HepG2 (cell line): ENCODE measurements around the gene SNAI1. TPM values are rescaled to one million over a fixed set of nuclear protein-coding genes. Genes with fewer than 3 reads are reported as not detected.

Experiments used
- ATF3 ChIP-seq: sonication (generic); formaldehyde crosslinking; IDR thresholded peaks from 2 replicates; pipeline ENCODE4 v1.4.0; 2020; ENCODE audit warnings: missing genetic modification reagents
- CC2D1A ChIP-seq: sonication (generic); formaldehyde crosslinking; IDR thresholded peaks from 2 replicates; pipeline ENCODE4 v1.8.1; 2023; ENCODE audit warnings: mild to moderate bottlenecking, missing genetic modification reagents
- EZH2 ChIP-seq: conservative IDR thresholded peaks from 2 replicates; pipeline ENCODE4 v1.6.1; 2012; ENCODE audit warnings: mild to moderate bottlenecking, low read depth, low read length, moderate library complexity
- GPBP1L1 ChIP-seq: sonication (generic); formaldehyde crosslinking; IDR thresholded peaks from 2 replicates; pipeline ENCODE4 v1.5.0; 2020; ENCODE audit warnings: mild to moderate bottlenecking, missing genetic modification reagents
- KMT2B ChIP-seq: IDR thresholded peaks from 2 replicates; pipeline ENCODE4 v1.6.1; 2016; ENCODE audit warnings: missing genetic modification reagents, missing compliant biosample characterization
- MEIS1 ChIP-seq: sonication (generic); formaldehyde crosslinking; IDR thresholded peaks from 2 replicates; pipeline ENCODE4 v1.9.0; 2021; ENCODE audit warnings: mild to moderate bottlenecking, missing genetic modification reagents, moderate library complexity, borderline replicate concordance
- NFE2L2 ChIP-seq: fragments of 150-350 bp; IDR thresholded peaks from 2 replicates; pipeline ENCODE4 v1.6.1; 2014; ENCODE audit warnings: low read length
- NFKB2 ChIP-seq: sonication (generic); formaldehyde crosslinking; IDR thresholded peaks from 2 replicates; pipeline ENCODE4 v1.4.0; 2020; ENCODE audit warnings: missing genetic modification reagents, borderline replicate concordance
- RFX5 ChIP-seq: IDR thresholded peaks from 2 replicates; pipeline ENCODE4 v1.6.1; 2011; ENCODE audit warnings: low read depth, low read length, improper control_type of control experiment
- SALL2 ChIP-seq: sonication (generic); formaldehyde crosslinking; IDR thresholded peaks from 2 replicates; pipeline ENCODE4 v1.8.1; 2023; ENCODE audit warnings: mild to moderate bottlenecking, missing genetic modification reagents, inconsistent platforms
- TBP ChIP-seq: sonication (generic); formaldehyde crosslinking; IDR thresholded peaks from 2 replicates; pipeline ENCODE4 v1.5.0; 2020; ENCODE audit warnings: missing genetic modification reagents
- ZBTB1 ChIP-seq: sonication (generic); formaldehyde crosslinking; IDR thresholded peaks from 2 replicates; pipeline ENCODE4 v1.4.0; 2020; ENCODE audit warnings: missing genetic modification reagents, borderline replicate concordance
- ZFP37 ChIP-seq: sonication (generic); formaldehyde crosslinking; IDR thresholded peaks from 2 replicates; pipeline ENCODE4 v1.4.0; 2020; ENCODE audit warnings: missing genetic modification reagents, borderline replicate concordance
- ZFYVE20 ChIP-seq: sonication (generic); formaldehyde crosslinking; IDR thresholded peaks from 2 replicates; pipeline ENCODE4 v1.8.0; 2023; ENCODE audit warnings: low read depth, mild to moderate bottlenecking, moderate library complexity, missing genetic modification reagents, borderline replicate concordance
- ZNF562 ChIP-seq: sonication (generic); formaldehyde crosslinking; IDR thresholded peaks from 2 replicates; pipeline ENCODE4 v1.8.0; 2022; ENCODE audit warnings: missing genetic modification reagents, borderline replicate concordance
- ZNF768 ChIP-seq: sonication (generic); formaldehyde crosslinking; IDR thresholded peaks from 2 replicates; pipeline ENCODE4 v1.4.0; 2020; ENCODE audit warnings: missing genetic modification reagents
- polyA plus RNA-seq, 8 experiments: library from polyadenylated mRNA; depleted of rRNA in 3 of 8; stranded (reverse) in 7 of 8; unstranded in 1 of 8; fragments of >200 nt; fragmentation: Illumina TruSeq in 4 of 8; extraction: Trizol in 4 of 8; gene quantifications; 2 replicates each; pipeline versions ENCODE4 v1.2.1 to v1.2.3, GENCODE V29; 2011 to 2016; ENCODE audit warnings: low read depth in 4 of 8, missing spikeins in 1 of 8, mixed read lengths in 1 of 8; ENCODE audit not compliant: insufficient read depth in 1 of 8
- total RNA-seq, 5 experiments: library from RNA; depleted of rRNA; stranded (reverse); fragments of >200 nt; fragmentation: Illumina TruSeq; extraction: Trizol; gene quantifications; 2 replicates each; pipeline ENCODE4 v1.2.3, GENCODE V29; 2016; ENCODE audit warnings: low read depth in 1 of 5
- TF ChIP-seq, protein P1 (sequence below): sonication (generic); formaldehyde crosslinking; IDR thresholded peaks from 2 replicates; pipeline ENCODE4 v1.9.0; 2021; ENCODE audit warnings: missing genetic modification reagents, borderline replicate concordance
- TF ChIP-seq, protein P2 (sequence below): sonication (generic); formaldehyde crosslinking; IDR thresholded peaks from 2 replicates; pipeline ENCODE4 v1.4.0; 2020; ENCODE audit warnings: missing genetic modification reagents, borderline replicate concordance
- TF ChIP-seq, protein P3 (sequence below): sonication (generic); formaldehyde crosslinking; IDR thresholded peaks from 2 replicates; pipeline ENCODE4 v1.4.0; 2020; ENCODE audit warnings: missing genetic modification reagents

Gene SNAI1
- total and polyA plus RNA-seq, 2 of the 13 experiments (the other 11 are each of a cell fraction or from before 2014, with no cell fraction given), result 1.3 to 1.4 TPM

- TF ChIP-seq ZFYVE20 (CRISPR knock-in tag), result 0 out of 2 replicates have a peak, but pooled peaks have one; percentile 83
- 0 out of 2 replicates have a peak, but pooled peaks have one; percentile 93 for TF ChIP-seq CC2D1A
- TF ChIP-seq GPBP1L1 (CRISPR knock-in tag), result no peak
- TF ChIP-seq NFKB2 (CRISPR knock-in tag), result peak; percentile 99
- TF ChIP-seq NFE2L2, result no peak
- peak; percentile 60; the same call in 1 of the 2 replicates for TF ChIP-seq KMT2B (CRISPR knock-in tag)
- TF ChIP-seq ZBTB1 (CRISPR knock-in tag), result 0 out of 2 replicates have a peak, but pooled peaks have one; percentile 49
- 0 out of 2 replicates have a peak, but pooled peaks have one; percentile 28 for TF ChIP-seq RFX5
- TF ChIP-seq ATF3 (CRISPR knock-in tag), result peak; percentile 58
- TF ChIP-seq, protein P1, sequence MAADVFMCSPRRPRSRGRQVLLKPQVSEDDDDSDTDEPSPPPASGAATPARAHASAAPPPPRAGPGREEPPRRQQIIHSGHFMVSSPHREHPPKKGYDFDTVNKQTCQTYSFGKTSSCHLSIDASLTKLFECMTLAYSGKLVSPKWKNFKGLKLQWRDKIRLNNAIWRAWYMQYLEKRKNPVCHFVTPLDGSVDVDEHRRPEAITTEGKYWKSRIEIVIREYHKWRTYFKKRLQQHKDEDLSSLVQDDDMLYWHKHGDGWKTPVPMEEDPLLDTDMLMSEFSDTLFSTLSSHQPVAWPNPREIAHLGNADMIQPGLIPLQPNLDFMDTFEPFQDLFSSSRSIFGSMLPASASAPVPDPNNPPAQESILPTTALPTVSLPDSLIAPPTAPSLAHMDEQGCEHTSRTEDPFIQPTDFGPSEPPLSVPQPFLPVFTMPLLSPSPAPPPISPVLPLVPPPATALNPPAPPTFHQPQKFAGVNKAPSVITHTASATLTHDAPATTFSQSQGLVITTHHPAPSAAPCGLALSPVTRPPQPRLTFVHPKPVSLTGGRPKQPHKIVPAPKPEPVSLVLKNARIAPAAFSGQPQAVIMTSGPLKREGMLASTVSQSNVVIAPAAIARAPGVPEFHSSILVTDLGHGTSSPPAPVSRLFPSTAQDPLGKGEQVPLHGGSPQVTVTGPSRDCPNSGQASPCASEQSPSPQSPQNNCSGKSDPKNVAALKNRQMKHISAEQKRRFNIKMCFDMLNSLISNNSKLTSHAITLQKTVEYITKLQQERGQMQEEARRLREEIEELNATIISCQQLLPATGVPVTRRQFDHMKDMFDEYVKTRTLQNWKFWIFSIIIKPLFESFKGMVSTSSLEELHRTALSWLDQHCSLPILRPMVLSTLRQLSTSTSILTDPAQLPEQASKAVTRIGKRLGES, result 0 out of 2 replicates have a peak, but pooled peaks have one; percentile 43
- TF ChIP-seq TBP (CRISPR knock-in tag), result 0 out of 2 replicates have a peak, but pooled peaks have one; percentile 62
- TF ChIP-seq ZNF768 (CRISPR knock-in tag), result peak; percentile 85
- TF ChIP-seq, protein P2, sequence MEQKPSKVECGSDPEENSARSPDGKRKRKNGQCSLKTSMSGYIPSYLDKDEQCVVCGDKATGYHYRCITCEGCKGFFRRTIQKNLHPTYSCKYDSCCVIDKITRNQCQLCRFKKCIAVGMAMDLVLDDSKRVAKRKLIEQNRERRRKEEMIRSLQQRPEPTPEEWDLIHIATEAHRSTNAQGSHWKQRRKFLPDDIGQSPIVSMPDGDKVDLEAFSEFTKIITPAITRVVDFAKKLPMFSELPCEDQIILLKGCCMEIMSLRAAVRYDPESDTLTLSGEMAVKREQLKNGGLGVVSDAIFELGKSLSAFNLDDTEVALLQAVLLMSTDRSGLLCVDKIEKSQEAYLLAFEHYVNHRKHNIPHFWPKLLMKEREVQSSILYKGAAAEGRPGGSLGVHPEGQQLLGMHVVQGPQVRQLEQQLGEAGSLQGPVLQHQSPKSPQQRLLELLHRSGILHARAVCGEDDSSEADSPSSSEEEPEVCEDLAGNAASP (CRISPR knock-in tag), result peak; percentile 78
- no peak for TF ChIP-seq ZNF562
- peak; percentile 89; the same call in 1 of the 2 replicates for TF ChIP-seq ZFP37 (CRISPR knock-in tag)
- 0 out of 2 replicates have a peak, but pooled peaks have one; percentile 53 for TF ChIP-seq MEIS1 (CRISPR knock-in tag)
- peak; percentile 99 for TF ChIP-seq SALL2 (CRISPR knock-in tag)
- TF ChIP-seq, protein P3, sequence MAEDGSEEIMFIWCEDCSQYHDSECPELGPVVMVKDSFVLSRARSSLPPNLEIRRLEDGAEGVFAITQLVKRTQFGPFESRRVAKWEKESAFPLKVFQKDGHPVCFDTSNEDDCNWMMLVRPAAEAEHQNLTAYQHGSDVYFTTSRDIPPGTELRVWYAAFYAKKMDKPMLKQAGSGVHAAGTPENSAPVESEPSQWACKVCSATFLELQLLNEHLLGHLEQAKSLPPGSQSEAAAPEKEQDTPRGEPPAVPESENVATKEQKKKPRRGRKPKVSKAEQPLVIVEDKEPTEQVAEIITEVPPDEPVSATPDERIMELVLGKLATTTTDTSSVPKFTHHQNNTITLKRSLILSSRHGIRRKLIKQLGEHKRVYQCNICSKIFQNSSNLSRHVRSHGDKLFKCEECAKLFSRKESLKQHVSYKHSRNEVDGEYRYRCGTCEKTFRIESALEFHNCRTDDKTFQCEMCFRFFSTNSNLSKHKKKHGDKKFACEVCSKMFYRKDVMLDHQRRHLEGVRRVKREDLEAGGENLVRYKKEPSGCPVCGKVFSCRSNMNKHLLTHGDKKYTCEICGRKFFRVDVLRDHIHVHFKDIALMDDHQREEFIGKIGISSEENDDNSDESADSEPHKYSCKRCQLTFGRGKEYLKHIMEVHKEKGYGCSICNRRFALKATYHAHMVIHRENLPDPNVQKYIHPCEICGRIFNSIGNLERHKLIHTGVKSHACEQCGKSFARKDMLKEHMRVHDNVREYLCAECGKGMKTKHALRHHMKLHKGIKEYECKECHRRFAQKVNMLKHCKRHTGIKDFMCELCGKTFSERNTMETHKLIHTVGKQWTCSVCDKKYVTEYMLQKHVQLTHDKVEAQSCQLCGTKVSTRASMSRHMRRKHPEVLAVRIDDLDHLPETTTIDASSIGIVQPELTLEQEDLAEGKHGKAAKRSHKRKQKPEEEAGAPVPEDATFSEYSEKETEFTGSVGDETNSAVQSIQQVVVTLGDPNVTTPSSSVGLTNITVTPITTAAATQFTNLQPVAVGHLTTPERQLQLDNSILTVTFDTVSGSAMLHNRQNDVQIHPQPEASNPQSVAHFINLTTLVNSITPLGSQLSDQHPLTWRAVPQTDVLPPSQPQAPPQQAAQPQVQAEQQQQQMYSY, result peak; percentile 60; the same call in 1 of the 2 replicates
- TF ChIP-seq EZH2, result no peak
These were observed 3.5 kb upstream of the SNAI1 start (continued) for GRCh38 chr20:49979030-49979832.
